ENCODE results near the gene MIA3.

MIA3 gene

DNA sequence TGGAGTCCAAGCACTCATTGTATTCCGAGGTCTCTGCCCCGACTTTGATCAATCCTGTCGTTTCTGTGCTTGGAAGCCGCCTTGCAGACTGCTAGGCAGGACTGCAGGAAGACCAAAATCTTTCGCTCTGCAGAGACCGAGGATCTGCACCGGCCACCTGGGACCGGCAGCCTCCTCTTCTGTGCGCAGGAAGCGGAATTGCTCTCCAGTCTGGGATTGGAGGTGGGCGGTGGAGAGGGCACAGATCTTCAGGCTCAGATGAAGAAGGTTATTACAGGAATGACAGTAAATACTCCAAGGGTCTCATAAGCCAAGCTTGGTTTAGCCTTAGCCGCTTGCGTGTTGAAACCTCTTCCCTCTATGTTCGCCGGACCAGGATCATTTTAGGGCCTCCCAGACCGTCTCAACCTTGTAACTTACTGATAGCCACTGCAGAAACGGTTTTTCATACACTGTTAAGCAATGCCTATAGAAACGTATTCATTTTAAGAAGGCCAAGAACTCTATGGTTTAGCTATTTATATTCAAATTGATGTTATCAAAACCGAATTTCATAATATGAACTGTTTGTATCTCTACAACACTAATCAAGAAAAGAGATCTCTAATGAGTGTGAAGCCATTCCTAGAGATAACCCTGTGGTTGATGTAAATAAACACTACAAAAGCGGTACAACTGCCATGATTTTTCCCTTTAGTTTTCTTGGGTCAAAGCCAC is 1.1 kb downstream of the MIA3 start:
- DNase-seq (ENCODE audit: low read depth) = no peak

- DNase-seq (ENCODE audit: low read depth) = no peak
These were observed 2.7 kb downstream of the MIA3 start for GRCh38 chr1:222620566-222620965.

DNA sequence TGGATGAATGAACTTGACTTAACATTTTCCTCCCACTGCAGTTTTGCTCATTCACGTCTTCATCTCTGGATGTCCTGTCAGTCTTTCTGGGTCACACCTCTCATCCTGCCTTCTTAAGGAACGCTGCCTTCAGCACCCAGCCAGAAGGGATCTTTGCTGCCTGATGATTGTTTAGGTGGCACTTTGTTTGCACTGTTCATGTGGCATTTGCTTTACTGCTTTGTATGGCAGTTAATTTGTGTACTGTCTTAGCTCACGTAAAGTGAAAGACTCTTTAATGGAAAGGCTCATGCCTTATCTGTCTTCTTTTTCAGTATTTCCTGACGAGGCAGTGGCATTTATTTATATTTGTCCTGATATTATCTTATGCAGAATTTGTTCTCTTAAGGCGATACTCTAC is 4.9 kb downstream of the MIA3 start:
- no peak for DNase-seq (ENCODE audit: low read depth)

- DNase-seq (ENCODE audit: low read depth) = no peak
These were observed 5.6 kb downstream of the MIA3 start for GRCh38 chr1:222623458-222623857.

DNA sequence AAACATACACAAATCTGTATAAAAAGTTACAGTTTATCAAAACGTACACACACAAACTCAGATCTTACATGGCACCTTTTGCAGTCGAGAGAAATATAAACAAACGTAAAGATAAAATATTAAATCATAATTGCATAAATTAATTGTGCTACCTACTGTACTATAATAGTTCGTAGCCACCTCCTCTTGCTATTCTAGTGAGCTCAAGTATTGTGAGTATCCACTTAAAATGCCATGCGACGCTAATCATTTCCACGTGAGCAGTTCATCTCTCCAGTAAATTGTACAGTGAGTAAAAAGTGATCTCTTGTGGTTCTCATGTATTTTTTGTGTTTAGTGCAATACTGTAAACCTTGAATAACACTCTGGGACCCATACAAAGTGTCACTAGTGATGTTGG is 6.3 kb downstream of the MIA3 start:
- no peak for DNase-seq (ENCODE audit: low read depth)

- no peak for DNase-seq (ENCODE audit: low read depth)
These were observed 9.3 kb downstream of the MIA3 start for GRCh38 chr1:222627232-222627631.

- no peak for DNase-seq (ENCODE audit: low read depth)
These were observed 12.1 kb downstream of the MIA3 start for GRCh38 chr1:222629921-222630535.

- no peak for DNase-seq (ENCODE audit: low read depth)
These were observed 13.8 kb downstream of the MIA3 start for GRCh38 chr1:222631611-222632208.

- no peak for DNase-seq (ENCODE audit: low read depth)
These were observed 14.9 kb downstream of the MIA3 start for GRCh38 chr1:222632749-222633148.

- no peak for DNase-seq (ENCODE audit: low read depth)
These were observed 16.5 kb downstream of the MIA3 start for GRCh38 chr1:222634180-222635013.

DNA sequence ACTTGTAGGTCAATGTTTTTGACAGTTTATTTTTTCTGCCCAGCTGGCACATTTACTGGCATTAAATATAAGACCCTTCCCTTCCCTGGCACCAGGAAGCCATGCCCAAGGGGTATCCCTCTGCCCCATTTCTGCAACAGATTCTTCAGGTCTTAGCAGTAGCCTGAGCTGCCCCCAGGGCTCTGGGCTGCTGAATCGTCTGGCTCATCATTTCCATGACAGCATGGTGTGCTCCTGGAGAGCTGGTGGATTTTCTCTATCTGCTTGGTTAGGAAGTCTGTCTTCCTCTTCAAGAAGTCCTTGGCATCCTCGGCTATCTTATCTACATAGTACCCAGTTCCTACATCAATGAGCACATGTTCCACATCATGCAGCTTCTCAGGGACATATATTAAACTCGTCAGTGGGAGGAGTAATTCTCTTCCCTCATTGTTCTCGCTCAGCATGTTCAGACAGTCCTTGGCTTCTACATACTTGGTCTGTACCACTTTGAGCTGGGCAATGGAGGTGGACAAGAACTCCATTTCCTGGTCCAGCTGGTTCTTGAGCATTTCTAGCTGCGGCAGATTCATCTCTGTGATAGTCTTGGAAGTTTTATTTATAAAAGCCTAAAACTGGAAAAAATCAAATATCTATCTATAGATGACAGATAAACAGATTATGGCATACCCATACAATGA is 23.5 kb downstream of the MIA3 start:
- no peak for DNase-seq (ENCODE audit: low read depth)

- DNase-seq (ENCODE audit: low read depth) = no peak
These were observed 24.6 kb downstream of the MIA3 start for GRCh38 chr1:222642468-222642867.

DNA sequence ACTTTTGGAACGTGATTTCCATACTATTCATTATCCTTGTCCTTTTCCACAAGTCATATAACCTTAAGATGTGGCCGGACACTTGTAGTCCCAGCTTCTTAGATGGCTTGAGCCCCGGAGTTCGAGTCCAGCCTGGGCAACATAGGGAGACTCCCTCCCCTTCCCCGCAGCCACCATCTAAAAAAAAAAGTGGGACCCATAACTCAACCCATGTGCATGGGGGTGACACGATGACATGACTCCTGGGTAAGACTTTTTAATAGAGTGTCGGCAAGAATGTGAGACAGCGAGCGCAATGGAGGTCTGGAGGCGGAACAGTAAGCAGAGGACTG is 25.7 kb downstream of the MIA3 start:
- DNase-seq (ENCODE audit: low read depth) = no peak

GRCh38 chr1:222643938-222644635 is 26.2 kb downstream of the MIA3 start:
- DNase-seq (ENCODE audit: low read depth) = peak; percentile 96

DNA sequence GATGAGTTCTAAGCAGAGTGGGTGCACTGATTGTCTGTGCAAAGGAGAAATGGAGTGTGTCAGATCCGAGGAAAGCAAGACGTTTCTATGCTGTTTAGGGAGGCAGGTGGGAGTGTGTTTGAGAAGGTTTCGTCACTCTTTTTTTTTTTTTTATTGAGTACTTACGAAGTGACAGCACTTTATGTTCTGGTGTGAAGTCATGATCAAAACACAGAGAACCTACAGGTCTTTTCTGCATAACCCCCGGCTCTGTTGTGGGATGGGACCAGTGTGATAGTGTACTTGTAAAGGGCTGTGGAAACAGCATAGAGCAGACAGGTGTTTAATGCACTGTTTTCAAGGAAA is 26.7 kb downstream of the MIA3 start:
- DNase-seq (ENCODE audit: low read depth) = no peak

DNA sequence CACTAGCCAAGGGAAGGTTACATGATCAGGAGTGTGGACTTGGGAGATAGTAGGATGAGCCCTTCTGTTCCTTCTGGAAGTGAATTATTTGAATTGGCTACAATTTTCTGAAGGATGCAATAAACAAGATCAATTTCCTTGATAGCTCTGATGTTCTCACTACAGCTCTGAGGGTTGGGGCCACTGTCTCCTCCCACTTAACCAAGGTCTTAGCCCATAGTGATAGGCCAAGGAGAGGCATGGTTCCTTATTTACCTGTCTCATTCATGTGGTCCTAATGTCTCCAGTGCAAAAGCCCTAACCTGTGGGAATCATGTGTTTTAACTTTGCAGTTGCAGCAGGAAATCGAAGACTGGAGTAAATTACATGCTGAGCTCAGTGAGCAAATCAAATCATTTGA is 34.8 kb downstream of the MIA3 start:
- DNase-seq (ENCODE audit: low read depth) = no peak

- DNase-seq (ENCODE audit: low read depth) = no peak
These were observed 35.4 kb downstream of the MIA3 start for GRCh38 chr1:222653178-222653827.

GRCh38 chr1:222654849-222655248 is 37.0 kb downstream of the MIA3 start:
- peak; percentile 45 for DNase-seq (ENCODE audit: low read depth)

DNA sequence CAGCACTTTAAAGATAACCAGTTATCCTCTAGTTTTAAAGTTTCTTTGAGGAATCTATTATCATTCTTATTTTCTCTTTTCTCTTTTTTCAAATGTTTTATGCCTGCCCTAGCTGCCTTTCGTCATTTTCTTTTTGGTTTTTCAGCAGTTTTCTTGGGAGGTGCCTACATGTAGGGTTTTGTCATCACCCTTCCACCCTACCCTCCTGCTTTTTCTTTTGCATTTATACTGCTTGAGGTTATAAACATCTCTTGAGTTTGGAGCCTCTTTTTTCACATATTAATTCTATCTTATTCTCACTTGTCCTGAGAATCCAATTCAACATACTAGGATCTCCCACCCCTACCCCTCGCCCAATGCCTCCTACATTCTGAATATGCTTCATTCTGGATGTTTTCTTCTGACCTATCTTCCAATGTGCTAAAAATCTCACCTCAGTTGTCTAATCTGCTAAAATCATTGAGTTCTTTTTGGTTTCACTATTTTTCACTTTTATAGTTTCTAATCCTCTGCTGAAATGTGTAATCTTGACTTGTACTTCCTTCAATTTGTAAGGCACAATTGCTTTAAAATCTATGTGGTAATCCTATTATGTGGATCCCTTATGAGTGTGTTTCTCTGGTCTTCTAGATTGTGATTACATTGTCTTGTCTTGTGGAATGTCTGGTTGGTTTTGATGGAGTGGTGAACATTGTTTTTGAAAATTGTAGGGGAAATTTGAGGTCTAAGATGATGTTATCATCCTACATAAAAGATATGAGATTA is 38.7 kb downstream of the MIA3 start:
- DNase-seq (ENCODE audit: low read depth) = no peak

GRCh38 chr1:222657899-222658298 is 40.0 kb downstream of the MIA3 start:
- DNase-seq (ENCODE audit: low read depth) = no peak

Measured in stimulated activated CD8-positive, alpha-beta memory T cell treated with anti-CD3 and anti-CD28 coated beads, Interleukin-4, amount 100 ng/mL, for 24 hours (primary cell).